Left ventricle myocardium inferior (tissue), 1 donor: ENCODE measurements around the gene RGS7BP. TPM values are rescaled to one million over a fixed set of nuclear protein-coding genes. Genes with fewer than 3 reads are reported as not detected.

ENCODE experiments used
- DNase-seq: peaks from one replicate; pipeline ENCODE4 v3.0.0-alpha.2; 2020
- H3K27ac ChIP-seq: fragments of 200-600 bp; replicated peaks from 2 replicates; pipeline ENCODE4 v1.8.0; 2021
- H3K27me3 ChIP-seq: fragments of 200-600 bp; 2 replicates; pipeline ENCODE4 v1.8.0; 2021; ENCODE audit warnings: low read depth
- H3K36me3 ChIP-seq: fragments of 200-600 bp; 2 replicates; pipeline ENCODE4 v1.8.0; 2021
- H3K4me1 ChIP-seq: fragments of 200-600 bp; 2 replicates; pipeline ENCODE4 v1.8.0; 2021
- H3K4me3 ChIP-seq: fragments of 200-600 bp; 2 replicates; pipeline ENCODE4 v1.8.0; 2021; ENCODE audit warnings: mild to moderate bottlenecking, moderate library complexity
- H3K9me3 ChIP-seq: fragments of 200-600 bp; replicated peaks from 2 replicates; pipeline ENCODE4 v1.8.0; 2021
- intact Hi-C: fragments of 100-400 bp; cut with micrococcal nuclease; formaldehyde crosslinking; loops from one replicate; pipeline ENCODE4 v1.11.0; 2022
- total RNA-seq: library from RNA; stranded (reverse); fragmentation: NEBNext Ultra II Directional; extraction: Animal tissue kit (Norgen Biotek cat#: 25700); gene quantifications from one replicate; pipeline ENCODE4 v1.2.1, GENCODE V29; 2021
- TF ChIP-seq, protein P1 (sequence below): fragments of 200-600 bp; IDR thresholded peaks from 2 replicates; pipeline ENCODE4 v1.8.0; 2021; ENCODE audit warnings: antibody characterized with exemption, mild to moderate bottlenecking, borderline replicate concordance
- donor health status: DM: no; HTN: yes; CAD: no; lungs with severe emphysema.

The RGS7BP gene
- total RNA-seq, 1 donor from 2014 or later: 3.6 TPM

DNA sequence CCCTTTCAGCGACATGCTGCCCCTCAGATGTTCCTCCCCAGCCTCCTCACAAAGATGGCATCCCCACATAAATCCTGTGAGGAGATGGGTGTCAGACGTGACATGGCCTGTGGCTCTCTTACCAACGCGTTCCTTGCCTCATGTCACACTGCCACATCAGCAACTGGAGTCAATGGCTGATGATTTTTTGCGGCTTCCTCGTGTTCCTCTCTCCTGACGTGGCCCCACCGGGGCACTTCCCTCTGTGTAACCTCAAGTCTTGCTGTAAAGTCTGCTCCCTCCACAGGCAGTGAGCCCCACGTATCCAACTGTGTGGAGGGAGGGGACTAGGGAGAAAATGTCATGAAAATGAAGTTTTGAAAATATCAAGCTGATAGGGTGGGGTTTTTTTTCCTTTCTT, 131.3 kb downstream of the RGS7BP start:
- Histone ChIP-seq H3K27ac (no peak overlapping the region), H3K27me3 (peaks cover 24% of the 10 kb centered on the region), H3K4me3 (no peak overlapping the region), H3K36me3 (no peaks in the 10 kb centered on the region), H3K9me3 (no peaks in the 10 kb centered on the region), H3K4me1 (no peaks in the 10 kb centered on the region)
- intact Hi-C loops: loop anchor here (10.0 kb wide), 1 partner anchor 848 kb away; the partner anchor contains the start of gene ADAMTS6
- DNase-seq: no peak
- TF ChIP-seq, protein P1, sequence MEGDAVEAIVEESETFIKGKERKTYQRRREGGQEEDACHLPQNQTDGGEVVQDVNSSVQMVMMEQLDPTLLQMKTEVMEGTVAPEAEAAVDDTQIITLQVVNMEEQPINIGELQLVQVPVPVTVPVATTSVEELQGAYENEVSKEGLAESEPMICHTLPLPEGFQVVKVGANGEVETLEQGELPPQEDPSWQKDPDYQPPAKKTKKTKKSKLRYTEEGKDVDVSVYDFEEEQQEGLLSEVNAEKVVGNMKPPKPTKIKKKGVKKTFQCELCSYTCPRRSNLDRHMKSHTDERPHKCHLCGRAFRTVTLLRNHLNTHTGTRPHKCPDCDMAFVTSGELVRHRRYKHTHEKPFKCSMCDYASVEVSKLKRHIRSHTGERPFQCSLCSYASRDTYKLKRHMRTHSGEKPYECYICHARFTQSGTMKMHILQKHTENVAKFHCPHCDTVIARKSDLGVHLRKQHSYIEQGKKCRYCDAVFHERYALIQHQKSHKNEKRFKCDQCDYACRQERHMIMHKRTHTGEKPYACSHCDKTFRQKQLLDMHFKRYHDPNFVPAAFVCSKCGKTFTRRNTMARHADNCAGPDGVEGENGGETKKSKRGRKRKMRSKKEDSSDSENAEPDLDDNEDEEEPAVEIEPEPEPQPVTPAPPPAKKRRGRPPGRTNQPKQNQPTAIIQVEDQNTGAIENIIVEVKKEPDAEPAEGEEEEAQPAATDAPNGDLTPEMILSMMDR: no peak

DNA sequence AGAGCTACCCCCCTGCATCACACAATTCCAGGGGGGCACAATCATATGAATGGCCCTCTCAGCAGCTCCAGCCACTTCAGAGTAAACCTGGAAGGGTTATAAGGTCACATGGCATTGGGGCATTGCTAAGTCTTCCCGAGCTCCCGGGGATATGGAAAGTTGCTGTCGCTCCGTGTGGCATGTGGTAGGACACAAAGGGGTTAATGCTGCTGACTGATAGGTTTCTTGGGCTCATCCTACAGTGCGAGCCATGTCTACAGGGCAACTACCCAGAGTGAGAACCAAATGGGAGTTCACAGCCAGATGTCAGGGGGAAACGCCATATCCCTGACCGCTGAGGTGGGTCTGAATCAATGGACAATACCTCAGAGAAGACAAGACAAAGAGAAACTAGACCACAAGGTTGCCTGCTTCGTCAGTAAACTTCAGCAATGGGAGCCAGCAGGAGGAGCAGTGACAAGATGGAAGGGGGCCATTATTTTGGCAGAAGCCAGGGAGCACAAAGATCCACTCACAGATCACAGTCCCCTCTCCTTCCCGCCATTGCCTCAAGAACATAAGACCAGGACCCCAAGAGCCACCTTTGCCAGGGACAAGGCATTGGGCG, 132.1 kb downstream of the RGS7BP start:
- no peak overlapping the region for H3K4me3 ChIP-seq
- no peak overlapping the region for H3K27ac ChIP-seq
- H3K4me1 ChIP-seq: no peaks in the 10 kb centered on the region
- no peak for DNase-seq
- peaks cover 24% of the 10 kb centered on the region for H3K27me3 ChIP-seq
- no peaks in the 10 kb centered on the region for H3K36me3 ChIP-seq
- intact Hi-C loops: loop anchor here (10.0 kb wide), 1 partner anchor 847 kb away; the partner anchor contains the start of gene ADAMTS6
- no peaks in the 10 kb centered on the region for H3K9me3 ChIP-seq
- TF ChIP-seq, protein P1: no peak

DNA sequence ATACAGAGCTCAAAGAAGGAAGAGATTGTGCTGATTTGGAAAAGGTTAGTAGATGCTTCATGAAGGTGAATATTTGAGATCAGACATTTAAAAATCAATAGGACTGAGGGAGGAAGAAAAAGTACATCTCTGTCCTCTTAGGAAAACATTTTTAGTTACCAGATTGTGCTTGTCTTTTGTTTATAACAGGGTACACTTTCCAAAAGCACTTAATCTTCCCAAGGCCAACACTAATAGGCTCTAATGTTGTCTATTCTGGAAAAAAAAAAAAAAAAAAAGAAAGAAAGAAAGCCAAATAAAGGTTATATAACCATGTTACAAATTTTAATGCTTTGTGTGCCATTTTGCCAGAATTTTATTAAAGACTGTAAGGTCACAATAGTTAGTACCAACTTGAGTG, 139.0 kb downstream of the RGS7BP start:
- intact Hi-C loops: no loop called here
- Histone ChIP-seq H3K4me1 (no peaks in the 10 kb centered on the region), H3K4me3 (no peak overlapping the region)

DNA sequence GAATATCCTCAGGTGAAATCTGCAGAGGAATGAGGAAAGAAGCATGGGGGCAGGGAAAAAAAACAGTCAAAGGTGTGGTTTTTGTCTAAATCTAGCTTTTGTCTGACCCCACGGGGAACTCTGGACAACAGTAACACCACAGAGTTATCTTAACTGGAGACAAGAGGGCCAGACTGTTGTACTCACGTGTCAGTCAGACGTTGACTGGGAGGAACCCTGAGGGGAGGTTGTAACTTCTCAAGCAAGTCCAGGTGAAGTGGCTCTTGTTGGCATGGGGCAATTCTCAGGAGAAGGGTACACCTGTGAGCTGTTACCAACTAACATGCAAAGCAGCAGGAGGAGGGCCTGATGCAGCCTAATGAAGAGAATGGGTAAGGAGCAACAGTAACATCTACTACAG, 140.4 kb downstream of the RGS7BP start:
- no peaks in the 10 kb centered on the region for H3K9me3 ChIP-seq
- H3K27ac ChIP-seq: no peak overlapping the region
- TF ChIP-seq, protein P1: no peak
- no peaks in the 10 kb centered on the region for H3K4me1 ChIP-seq
- DNase-seq: no peak
- intact Hi-C loops: no loop called here
- H3K4me3 ChIP-seq: no peak overlapping the region
- no peaks in the 10 kb centered on the region for H3K27me3 ChIP-seq
- no peaks in the 10 kb centered on the region for H3K36me3 ChIP-seq

More for the DNA sequence above, 139.0 kb downstream of the RGS7BP start:
- no peak for DNase-seq
- no peaks in the 10 kb centered on the region for H3K36me3 ChIP-seq
- H3K9me3 ChIP-seq: no peaks in the 10 kb centered on the region
- H3K27ac ChIP-seq: no peak overlapping the region
- TF ChIP-seq, protein P1: no peak
- no peaks in the 10 kb centered on the region for H3K27me3 ChIP-seq

DNA sequence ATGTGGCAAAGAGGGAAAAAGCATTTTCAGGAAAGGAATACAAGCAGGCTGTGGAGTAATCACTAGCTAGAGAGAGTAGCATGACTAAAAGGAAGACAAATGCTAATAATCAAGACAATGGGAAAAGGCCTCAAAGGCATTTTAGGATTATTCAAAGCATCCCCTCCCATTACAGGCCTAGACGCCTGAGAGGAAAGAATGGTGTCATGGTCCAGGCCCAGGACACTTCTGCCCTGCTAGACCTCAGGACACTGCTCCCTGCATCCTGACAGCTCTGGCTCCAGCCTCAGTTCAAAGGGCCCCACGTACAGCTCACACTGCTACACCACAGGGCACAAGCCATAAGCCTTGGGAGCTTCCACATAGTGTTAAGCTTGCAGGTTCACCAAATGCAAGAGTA, 143.7 kb downstream of the RGS7BP start:
- intact Hi-C loops: no loop called here
- no peaks in the 10 kb centered on the region for H3K36me3 ChIP-seq

More for the DNA sequence above, 143.7 kb downstream of the RGS7BP start:
- H3K4me3 ChIP-seq: no peak overlapping the region
- no peak for DNase-seq
- TF ChIP-seq, protein P1: no peak
- no peaks in the 10 kb centered on the region for H3K27me3 ChIP-seq
- H3K27ac ChIP-seq: no peak overlapping the region
- no peaks in the 10 kb centered on the region for H3K9me3 ChIP-seq
- H3K4me1 ChIP-seq: no peaks in the 10 kb centered on the region
